Muscle of back (tissue), 13 donors: ENCODE results near the gene CLK2. TPM values are rescaled to one million over a fixed set of nuclear protein-coding genes. Genes with fewer than 3 reads are reported as not detected.
A peak's percentile ranks its signal among the peaks of the same experiment; 100 is the strongest.

Experiments used
- DNase-seq, 3 donors: peaks; one replicate each; pipeline versions ENCODE4 v3.0.0 to v3.0.0-alpha.2; 2013
- long read RNA-seq, 9 donors: transcript quantifications; one replicate each; lab custom pipeline, GENCODE V29; 2026
- polyA plus RNA-seq, 10 donors: library from polyadenylated mRNA; unstranded; fragments of 120-200 nt; gene quantifications; one replicate each; pipeline ENCODE4 v1.2.1, GENCODE V29; 2013; ENCODE audit not compliant: insufficient read length in 10 of 10

The CLK2 gene
- 10 to 100 TPM; 34.2 to 54.5 (median 41.4) TPM for polyA plus RNA-seq
- long read RNA-seq, donor 1, partial matches to known transcripts: 0 of 5 reads
- long read RNA-seq, donor 1, other reads (novel, unspliced or antisense): 0 of 5 reads
- long read RNA-seq, donor 2, partial matches to known transcripts: 0 of 5 reads
- long read RNA-seq, donor 2, other reads (novel, unspliced or antisense): 0 of 5 reads
- long read RNA-seq, donor 3: 0 reads
- long read RNA-seq, donor 4, partial matches to known transcripts: 0 of 4 reads
- long read RNA-seq, donor 4, other reads (novel, unspliced or antisense): 0 of 4 reads
- long read RNA-seq, donor 5, partial matches to known transcripts: 0 of 5 reads
- long read RNA-seq, donor 5, other reads (novel, unspliced or antisense): 0 of 5 reads
- long read RNA-seq, donor 6, partial matches to known transcripts: 0 of 4 reads
- long read RNA-seq, donor 6, other reads (novel, unspliced or antisense): 0 of 4 reads
- long read RNA-seq, donor 7, partial matches to known transcripts: 0 of 3 reads
- long read RNA-seq, donor 7, other reads (novel, unspliced or antisense): 0 of 3 reads
- long read RNA-seq, donor 8, partial matches to known transcripts: 0 of 2 reads
- long read RNA-seq, donor 8, other reads (novel, unspliced or antisense): 0 of 2 reads
- long read RNA-seq, donor 9: 0 reads

- DNase-seq: peak; percentile 95 to 98 (median 96)
These were observed at the start of gene CLK2 for GRCh38 chr1:155273343-155274245. CLK2 (minus strand) TSS chr1:155273504; CDS start chr1:155270977, 2,527 bp downstream.

GRCh38 chr1:155322571-155322952 lies 49.3 kb upstream of the CLK2 start:
- peak; percentile 13 to 76 (median 55) for DNase-seq

- peak; percentile 12 to 62 (median 29) for DNase-seq
These were observed 48.6 kb upstream of the CLK2 start for GRCh38 chr1:155321639-155322503.

- DNase-seq: peak; percentile 77 to 94 (median 90)
These were observed 47.6 kb upstream of the CLK2 start, which contains the start of gene RUSC1 for GRCh38 chr1:155320661-155321617. RUSC1 (plus strand) TSS chr1:155320894; CDS start chr1:155321774, 880 bp downstream.

- no peak for DNase-seq
These were observed 46.9 kb upstream of the CLK2 start for GRCh38 chr1:155320252-155320651.

GRCh38 chr1:155319536-155319935 lies 46.2 kb upstream of the CLK2 start:
- no peak for DNase-seq

GRCh38 chr1:155318082-155318481 lies 44.8 kb upstream of the CLK2 start:
- DNase-seq: no peak

GRCh38 chr1:155316922-155317321 lies 43.6 kb upstream of the CLK2 start:
- no peak for DNase-seq

GRCh38 chr1:155313261-155313660 lies 40.0 kb upstream of the CLK2 start:
- DNase-seq: peak in 1 of 3 donors; percentile 28

GRCh38 chr1:155309423-155310021 lies 36.2 kb upstream of the CLK2 start:
- DNase-seq: no peak

GRCh38 chr1:155308493-155309422 lies 35.5 kb upstream of the CLK2 start, which contains the start of gene FDPS:
FDPS (plus strand) TSS chr1:155308866; CDS start chr1:155309790, 924 bp downstream.
- peak; percentile 99 to 100 (median 99) for DNase-seq

- peak; percentile 28 to 72 (median 45) for DNase-seq
These were observed 34.0 kb upstream of the CLK2 start for GRCh38 chr1:155307247-155307740.

GRCh38 chr1:155305881-155306391 lies 32.6 kb upstream of the CLK2 start:
- DNase-seq: no peak

GRCh38 chr1:155304558-155305063 lies 31.3 kb upstream of the CLK2 start:
- DNase-seq: no peak

- no peak for DNase-seq
These were observed 28.1 kb upstream of the CLK2 start, which contains the start of gene PKLR for GRCh38 chr1:155301342-155301841. PKLR (minus strand) TSS chr1:155301438; CDS start chr1:155301395, 43 bp downstream.

GRCh38 chr1:155300553-155301329 lies 27.4 kb upstream of the CLK2 start:
- DNase-seq: no peak
